ENCODE data around the gene CCDC107. TPM values are rescaled to one million over a fixed set of nuclear protein-coding genes. Genes with fewer than 3 reads are reported as not detected.

Gene CCDC107
- total RNA-seq, 2 experiments from 2014 or later = 11.4 to 20.3 TPM

- TF ChIP-seq EZH2phosphoT487 (IDR thresholded peaks at IDR 0.05; ENCODE audit: borderline replicate concordance, low read depth, low read length) (no peak), CTCF (conservative IDR thresholded peaks at IDR 0.05; ENCODE audit: low read length) (no peak)
- Histone ChIP-seq H4K20me1 (ENCODE audit: insufficient read depth, low read length) (no peaks in the 10 kb centered on the region), H3K4me3 (ENCODE audit: low read depth, low read length, poor library complexity, severe bottlenecking) (peak overlapping the region; percentile 92), H2AFZ (ENCODE audit: low read length) (peak overlapping the region; percentile 60; the same call in 1 of the 2 replicates), H3K9me3 (ENCODE audit: low read length) (no peaks in the 10 kb centered on the region), H3K36me3 (ENCODE audit: insufficient read depth, low read length) (peaks cover 48% of the 10 kb centered on the region), H3K4me2 (ENCODE audit: low read length) (peak overlapping the region; percentile 78), H3K4me1 (ENCODE audit: insufficient read depth, low read length, poor library complexity, severe bottlenecking) (peaks cover 41% of the 10 kb centered on the region), H3K79me2 (ENCODE audit: insufficient read depth, low read depth, low read length) (peaks cover 29% of the 10 kb centered on the region; the same call in 1 of the 2 replicates), H3K9me2 (ENCODE audit: insufficient read depth, low read length) (no peaks in the 10 kb centered on the region), H3K27ac (ENCODE audit: low read depth, low read length, poor library complexity, severe bottlenecking) (peak overlapping the region; percentile 89)
- POLR2A ChIA-PET = interaction anchor here (0.6 to 7.6 kb wide), 13 partner anchors 10 to 168 kb away, joined by 3 to 110 read pairs (median 4); partner anchors contain the start of genes ARHGEF39, CCDC107, CD72 and HINT2
- CTCF ChIA-PET (ENCODE audit: unreplicated experiment) = interaction anchor here (0.8 to 3.4 kb wide), 3 partner anchors 26 to 82 kb away, joined by 4 to 21 read pairs (median 4); no protein-coding TSS in a partner anchor
- intact Hi-C loops (cut with micrococcal nuclease; ENCODE audit: unreplicated experiment) = loop anchor here (2.0 kb wide), 1 partner anchor 87 kb away; the partner anchor contains the start of genes CREB3 and TLN1
- BruUV-seq (replicated peaks) = TSS peak; percentile 11
- no peak for DNase-seq (ENCODE audit: low spot score)
Observed at GRCh38 chr9:35646153-35646532, 11.9 kb upstream of the CCDC107 start.

- Histone ChIP-seq H3K9me3 (ENCODE audit: low read length) (no peaks in the 10 kb centered on the region), H3K4me3 (ENCODE audit: low read depth, low read length, poor library complexity, severe bottlenecking) (peak overlapping the region; percentile 92), H3K36me3 (ENCODE audit: insufficient read depth, low read length) (peaks cover 42% of the 10 kb centered on the region), H3K79me2 (ENCODE audit: insufficient read depth, low read depth, low read length) (peaks cover 35% of the 10 kb centered on the region; the same call in 1 of the 2 replicates), H3K4me2 (ENCODE audit: low read length) (peak overlapping the region; percentile 78), H3K4me1 (ENCODE audit: insufficient read depth, low read length, poor library complexity, severe bottlenecking) (peaks cover 46% of the 10 kb centered on the region), H4K20me1 (ENCODE audit: insufficient read depth, low read length) (no peaks in the 10 kb centered on the region), H3K9me2 (ENCODE audit: insufficient read depth, low read length) (no peaks in the 10 kb centered on the region), H2AFZ (ENCODE audit: low read length) (peak overlapping the region; percentile 60; the same call in 1 of the 2 replicates), H3K27ac (ENCODE audit: low read depth, low read length, poor library complexity, severe bottlenecking) (peak overlapping the region; percentile 89)
- BruUV-seq (replicated peaks) = no TSS peak
- peak; percentile 93 for DNase-seq (ENCODE audit: low spot score)
- intact Hi-C loops (cut with micrococcal nuclease; ENCODE audit: unreplicated experiment) = loop anchor here (1.0 to 2.0 kb wide), 2 partner anchors 27 to 86 kb away; partner anchors contain the start of genes CREB3 and TLN1
- TF ChIP-seq EZH2phosphoT487 (IDR thresholded peaks at IDR 0.05; ENCODE audit: borderline replicate concordance, low read depth, low read length) (no peak), CTCF (conservative IDR thresholded peaks at IDR 0.05; ENCODE audit: low read length) (peak; percentile 83)
- ChIA-PET POLR2A (interaction anchor here (0.6 to 7.6 kb wide), 18 partner anchors 11 to 168 kb away, joined by 3 to 110 read pairs (median 4); partner anchors contain the start of genes ARHGEF39, CCDC107, CD72 and HINT2), CTCF (ENCODE audit: unreplicated experiment) (interaction anchor here (0.6 to 3.4 kb wide), 8 partner anchors 11 to 50 kb away, joined by 3 to 21 read pairs (median 6); partner anchors contain the start of genes CCDC107 and RMRP)
Observed at GRCh38 chr9:35646533-35647265, 11.4 kb upstream of the CCDC107 start.

Measured in OCI-LY7 (cell line).